GM12878 (cell line): ENCODE results near the gene CRTAP. TPM values are rescaled to one million over a fixed set of nuclear protein-coding genes. Genes with fewer than 3 reads are reported as not detected.

ENCODE experiments used
- BHLHE40 ChIP-seq, 2 experiments: fragments of 450-650 bp in 1 of 2; IDR thresholded peaks; 2 replicates each; pipeline ENCODE4 v1.6.1; 2011 to 2017; ENCODE audit warnings: low read depth in 2 of 2, borderline replicate concordance in 1 of 2, improper control_type of control experiment in 1 of 2, low read length in 1 of 2, mild to moderate bottlenecking in 1 of 2
- BMI1 ChIP-seq: fragments of 450-650 bp; IDR thresholded peaks from 2 replicates; pipeline ENCODE4 v1.6.1; 2016; ENCODE audit warnings: mild to moderate bottlenecking, moderate library complexity, borderline replicate concordance
- CUX1 ChIP-seq: IDR thresholded peaks from 2 replicates; pipeline ENCODE4 v1.6.1; 2012; ENCODE audit warnings: improper control_type of control experiment, low read depth, low read length; ENCODE audit not compliant: insufficient replicate concordance
- ESRRA ChIP-seq: IDR thresholded peaks from 2 replicates; pipeline ENCODE4 v1.6.1; 2012; ENCODE audit warnings: mild to moderate bottlenecking, low read length, improper control_type of control experiment
- GABPA ChIP-seq: IDR thresholded peaks from 2 replicates; pipeline ENCODE4 v1.6.1; 2014; ENCODE audit warnings: antibody characterized with exemption, low read depth, mild to moderate bottlenecking, inconsistent platforms
- IKZF2 ChIP-seq, 2 experiments: fragments of 450-650 bp; IDR thresholded peaks; 2 replicates each; pipeline ENCODE4 v1.6.1; 2017; ENCODE audit warnings: mild to moderate bottlenecking in 2 of 2, moderate library complexity in 2 of 2
- LARP7 ChIP-seq: fragments of 450-650 bp; IDR thresholded peaks from 2 replicates; pipeline ENCODE4 v1.6.1; 2017; ENCODE audit warnings: mild to moderate bottlenecking
- MLLT1 ChIP-seq: fragments of 450-650 bp; IDR thresholded peaks from 2 replicates; pipeline ENCODE4 v1.6.1; 2016; ENCODE audit warnings: mild to moderate bottlenecking
- MTA2 ChIP-seq: fragments of 450-650 bp; IDR thresholded peaks from 2 replicates; pipeline ENCODE4 v1.6.1; 2016; ENCODE audit warnings: low read depth, mild to moderate bottlenecking, moderate library complexity
- MXI1 ChIP-seq: fragments of 150-350 bp; IDR thresholded peaks from 2 replicates; pipeline ENCODE4 v1.6.1; 2011; ENCODE audit warnings: low read depth, mild to moderate bottlenecking, inconsistent platforms, low read length, improper control_type of control experiment
- NBN ChIP-seq: fragments of 450-650 bp; IDR thresholded peaks from 2 replicates; pipeline ENCODE4 v1.6.1; 2016
- NR2C1 ChIP-seq: fragments of 450-650 bp; IDR thresholded peaks from 2 replicates; pipeline ENCODE4 v1.6.1; 2017; ENCODE audit warnings: antibody characterized with exemption, mild to moderate bottlenecking, moderate library complexity
- POU2F2 ChIP-seq: IDR thresholded peaks from 3 replicates; pipeline ENCODE4 v1.6.1; 2011; ENCODE audit warnings: low read depth, mild to moderate bottlenecking, low read length, borderline replicate concordance
- SPI1 ChIP-seq: IDR thresholded peaks from 2 replicates; pipeline ENCODE4 v1.6.1; 2011; ENCODE audit warnings: low read depth, mild to moderate bottlenecking, low read length, moderate library complexity, borderline replicate concordance; ENCODE audit not compliant: insufficient read depth
- TAF1 ChIP-seq: IDR thresholded peaks from 2 replicates; pipeline ENCODE4 v1.6.1; 2011; ENCODE audit warnings: mild to moderate bottlenecking, low read depth, low read length, borderline replicate concordance
- ZBED1 ChIP-seq: IDR thresholded peaks from 2 replicates; pipeline ENCODE4 v1.6.1; 2016; ENCODE audit warnings: borderline replicate concordance
- polyA plus RNA-seq, 11 experiments: library from polyadenylated mRNA; depleted of rRNA in 4 of 11; unstranded in 6 of 11; stranded (reverse) in 5 of 11; fragments of >200 nt; fragmentation: Nextera tagmentation in 4 of 11; fragmentation: Illumina TruSeq in 1 of 11; extraction: Ambion mirVana in 4 of 11; extraction: Trizol in 1 of 11; gene quantifications; 1 replicate in 1 of 11; 2 replicates in 10 of 11; pipeline versions ENCODE4 v1.2.1 to v1.2.3, GENCODE V29; 2011 to 2016; ENCODE audit warnings: inconsistent platforms in 2 of 11, missing spikeins in 2 of 11, low read depth in 1 of 11
- total RNA-seq, 4 experiments: library from RNA; depleted of rRNA in 3 of 4; stranded (reverse); fragments of >200 nt in 3 of 4; fragmentation: Illumina TruSeq in 1 of 4; extraction: Trizol in 1 of 4; gene quantifications; 2 replicates each; pipeline versions ENCODE4 v1.2.1 to v1.2.3, GENCODE V29; 2013 to 2021
- TF ChIP-seq, protein P1 (sequence below): fragments of 450-650 bp; conservative IDR thresholded peaks from 2 replicates; pipeline ENCODE4 v1.6.1; 2017; ENCODE audit warnings: mild to moderate bottlenecking, moderate library complexity

The CRTAP gene
- total and polyA plus RNA-seq, 10 of the 15 experiments (the other 5 are each of a cell fraction or from before 2014, with no cell fraction given), result 6.0 to 42.3 (median 23.3) TPM

- TF ChIP-seq NR2C1 (peak; percentile 92), TAF1 (peak; percentile 55; the same call in 1 of the 2 replicates), SPI1 (peak; percentile 75; the same call in 1 of the 2 replicates), IKZF2 (IDR thresholded peaks at IDR 0.05) (peak; percentile 60 to 61; a peak in 2 of 4 replicates), MTA2 (peak; percentile 62), MXI1 (0 out of 2 replicates have a peak, but pooled peaks have one; percentile 10), ZBED1 (no peak), BMI1 (no peak), POU2F2 (peak; percentile 27; the same call in 1 of the 3 replicates), MLLT1 (peak; percentile 43; the same call in 1 of the 2 replicates), BHLHE40 (IDR thresholded peaks at IDR 0.05; ENCODE audit: borderline replicate concordance in 1 of 2, low read depth in 2 of 2, low read length in 1 of 2) (0 out of 4 replicates have a peak, but pooled peaks of 1 of the 2 experiments have one; percentile 11), GABPA (peak; percentile 76), CUX1 (no peak), NBN (no peak), ESRRA (no peak), LARP7 (no peak)
- TF ChIP-seq, protein P1, sequence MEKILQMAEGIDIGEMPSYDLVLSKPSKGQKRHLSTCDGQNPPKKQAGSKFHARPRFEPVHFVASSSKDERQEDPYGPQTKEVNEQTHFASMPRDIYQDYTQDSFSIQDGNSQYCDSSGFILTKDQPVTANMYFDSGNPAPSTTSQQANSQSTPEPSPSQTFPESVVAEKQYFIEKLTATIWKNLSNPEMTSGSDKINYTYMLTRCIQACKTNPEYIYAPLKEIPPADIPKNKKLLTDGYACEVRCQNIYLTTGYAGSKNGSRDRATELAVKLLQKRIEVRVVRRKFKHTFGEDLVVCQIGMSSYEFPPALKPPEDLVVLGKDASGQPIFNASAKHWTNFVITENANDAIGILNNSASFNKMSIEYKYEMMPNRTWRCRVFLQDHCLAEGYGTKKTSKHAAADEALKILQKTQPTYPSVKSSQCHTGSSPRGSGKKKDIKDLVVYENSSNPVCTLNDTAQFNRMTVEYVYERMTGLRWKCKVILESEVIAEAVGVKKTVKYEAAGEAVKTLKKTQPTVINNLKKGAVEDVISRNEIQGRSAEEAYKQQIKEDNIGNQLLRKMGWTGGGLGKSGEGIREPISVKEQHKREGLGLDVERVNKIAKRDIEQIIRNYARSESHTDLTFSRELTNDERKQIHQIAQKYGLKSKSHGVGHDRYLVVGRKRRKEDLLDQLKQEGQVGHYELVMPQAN, result no peak
These were observed 17.5 kb upstream of the CRTAP start (continued) for GRCh38 chr3:33096093-33096868.
